Measurements from ENCODE around the gene STARD7. TPM values are rescaled to one million over a fixed set of nuclear protein-coding genes. Genes with fewer than 3 reads are reported as not detected.

Gene STARD7
- total and polyA plus RNA-seq, 2 of the 13 experiments (the other 11 are each of a cell fraction or from before 2014, with no cell fraction given), result 88.2 to 300 TPM

GRCh38 chr2:96208143-96209010 lies at the start of gene STARD7 (continued):
- TF ChIP-seq NFE2L2 (IDR thresholded peaks at IDR 0.05; ENCODE audit: low read length) (no peak), SP1 (IDR thresholded peaks at IDR 0.05) (no peak), SP1 (CRISPR knock-in tag; IDR thresholded peaks at IDR 0.05) (peak; percentile 75), ZNF646 (CRISPR knock-in tag; IDR thresholded peaks at IDR 0.05) (no peak), ARID3A (IDR thresholded peaks at IDR 0.05; ENCODE audit: low read depth, low read length) (no peak; the same call in 1 of the 2 replicates), U2AF1 (optimal IDR thresholded peaks at IDR 0.05; ENCODE audit: low read depth, low read length) (peak; percentile 92), ZNF12 (CRISPR knock-in tag; IDR thresholded peaks at IDR 0.05) (peak; percentile 56; the same call in 1 of the 2 replicates), PBX2 (CRISPR knock-in tag; IDR thresholded peaks at IDR 0.05) (peak; percentile 96), ZKSCAN5 (CRISPR knock-in tag; IDR thresholded peaks at IDR 0.05) (0 out of 2 replicates have a peak, but pooled peaks have one; percentile 31), ZNF746 (CRISPR knock-in tag; IDR thresholded peaks at IDR 0.05) (no peak; the same call in none of the 2 replicates), KAT7 (CRISPR knock-in tag; IDR thresholded peaks at IDR 0.05; ENCODE audit: borderline replicate concordance) (peak; percentile 28; the same call in 1 of the 2 replicates), GABPA (IDR thresholded peaks at IDR 0.05; ENCODE audit: low read depth, low read length) (no peak; the same call in 1 of the 2 replicates), GABPA (CRISPR knock-in tag; IDR thresholded peaks at IDR 0.05; ENCODE audit: low read depth) (no peak), NPAS2 (CRISPR knock-in tag; IDR thresholded peaks at IDR 0.05; ENCODE audit: borderline replicate concordance) (no peak), ZNF317 (CRISPR knock-in tag; IDR thresholded peaks at IDR 0.05) (peak; percentile 88), ZBTB2 (CRISPR knock-in tag; IDR thresholded peaks at IDR 0.05; ENCODE audit: low read depth) (peak; percentile 82), KMT2B (CRISPR knock-in tag; IDR thresholded peaks at IDR 0.05) (peak; percentile 86), GLMP (CRISPR knock-in tag; IDR thresholded peaks at IDR 0.05; ENCODE audit: borderline replicate concordance) (no peak)
